K562 (cell line): ENCODE data around the gene SPATA6. TPM values are rescaled to one million over a fixed set of nuclear protein-coding genes. Genes with fewer than 3 reads are reported as not detected.

ENCODE experiments used
- ATAC-seq: fragments of 200-7000 bp; cut with Tn5 transposase; 3 replicates; pipeline ENCODE4 v1.9.1; 2020; ENCODE audit warnings: moderate library complexity
- BruUV-seq: library from RNA; stranded (reverse); fragments of 400-500 nt; replicated peaks from 2 replicates; lab custom pipeline; 2021; lab: Mats Ljungman, UMichigan
- CTCF ChIA-PET: fragments of 300-600 bp; formaldehyde crosslinking; extraction: SDS; loops from one replicate; lab custom pipeline; 2021; ENCODE audit warnings: low intra/inter-chr PET ratio; lab: Yijun Ruan, JAX
- POLR2A ChIA-PET: fragments of 300-600, 350-650 bp; sonication (Branson Sonifier 250); formaldehyde crosslinking; extraction: SDS; loops from one replicate; lab custom pipeline; 2021; ENCODE audit warnings: antibody characterized with exemption, inconsistent platforms; lab: Yijun Ruan, JAX
- DNase-seq, 4 experiments: peaks; one replicate each; pipeline versions ENCODE4 v3.0.0 to v3.0.0-alpha.2; 2011 to 2018; ENCODE audit warnings: low spot score in 3 of 4, mixed read lengths in 3 of 4; ENCODE audit errors: extremely low read depth in 1 of 4
- FAIRE-seq: peaks from 2 replicates; lab custom pipeline; 2011; peaks lifted over from hg19 to GRCh38; lab: Jason Lieb, UNC
- H2AFZ ChIP-seq: 2 replicates; pipeline ENCODE4 v1.6.0; 2011; ENCODE audit warnings: low read depth, low read length, control low read depth, inconsistent platforms
- H3K27ac ChIP-seq: fragments of 200-600 bp; 3 replicates; pipeline ENCODE4 v1.8.0; 2011; ENCODE audit warnings: low read depth, mild to moderate bottlenecking, control low read depth, inconsistent platforms, low read length, moderate library complexity, mixed read lengths; ENCODE audit errors: extremely low read depth
- H3K27me3 ChIP-seq, 2 experiments: fragments of 300-600 bp in 1 of 2; 2 replicates in 1 of 2; 3 replicates in 1 of 2; pipeline versions ENCODE4 v1.6.0 to v1.8.0; 2011; ENCODE audit warnings: inconsistent platforms in 2 of 2, low read length in 2 of 2, mild to moderate bottlenecking in 1 of 2, mixed read lengths in 1 of 2, moderate library complexity in 1 of 2; ENCODE audit not compliant: control insufficient read depth in 2 of 2, insufficient read depth in 2 of 2
- H3K36me3 ChIP-seq: fragments of 300-600 bp; 3 replicates; pipeline ENCODE4 v1.8.0; 2011; ENCODE audit warnings: mild to moderate bottlenecking, low read length, inconsistent platforms; ENCODE audit not compliant: control insufficient read depth, insufficient read depth
- H3K4me1 ChIP-seq, 2 experiments: fragments of 200-600 bp in 1 of 2; replicated peaks in 1 of 2; 2 replicates in 1 of 2; 3 replicates in 1 of 2; pipeline versions ENCODE4 v1.5.1 to v1.8.0; 2011; ENCODE audit warnings: inconsistent platforms in 2 of 2, low read length in 2 of 2, mild to moderate bottlenecking in 1 of 2, mixed read lengths in 1 of 2, moderate library complexity in 1 of 2; ENCODE audit not compliant: control insufficient read depth in 2 of 2, insufficient read depth in 2 of 2
- H3K4me2 ChIP-seq: 2 replicates; pipeline ENCODE4 v1.6.1; 2011; ENCODE audit warnings: low read length, control low read depth, inconsistent platforms, mixed read lengths; ENCODE audit not compliant: insufficient read depth
- H3K4me3 ChIP-seq: fragments of 200-600 bp; sonication (generic), shearing (Covaris generic); 2 replicates; pipeline ENCODE4 v1.5.1; 2016; ENCODE audit warnings: control low read depth, inconsistent platforms
- H3K79me2 ChIP-seq: fragments of 200-600 bp; 3 replicates; pipeline ENCODE4 v1.8.0; 2011; ENCODE audit warnings: low read length, inconsistent platforms; ENCODE audit not compliant: control insufficient read depth, insufficient read depth
- H3K9ac ChIP-seq, 2 experiments: 2 replicates each; pipeline versions ENCODE4 v1.6.0 to v1.6.1; 2011; ENCODE audit warnings: low read depth in 2 of 2, low read length in 2 of 2, control low read depth in 1 of 2, inconsistent platforms in 1 of 2, mild to moderate bottlenecking in 1 of 2, mixed read lengths in 1 of 2; ENCODE audit not compliant: insufficient read depth in 1 of 2
- H3K9me1 ChIP-seq: one replicate; pipeline ENCODE4 v1.6.0; 2011; ENCODE audit warnings: inconsistent platforms, mild to moderate bottlenecking, low read length, moderate library complexity; ENCODE audit not compliant: control insufficient read depth, insufficient read depth
- H3K9me3 ChIP-seq: replicated peaks from 2 replicates; pipeline ENCODE4 v1.5.1; 2011; ENCODE audit warnings: low read depth, low read length, inconsistent platforms; ENCODE audit not compliant: control insufficient read depth, insufficient read depth
- H4K20me1 ChIP-seq: replicated peaks from 2 replicates; pipeline ENCODE4 v1.6.1; 2011; ENCODE audit warnings: low read length, inconsistent platforms, mixed read lengths; ENCODE audit not compliant: control insufficient read depth, insufficient read depth
- C11orf30 ChIP-seq: fragments of 450-650 bp; IDR thresholded peaks from 2 replicates; pipeline ENCODE4 v1.6.1; 2016; ENCODE audit warnings: low read depth, mild to moderate bottlenecking
- JUN ChIP-seq, 2 experiments: sonication (generic) in 1 of 2; formaldehyde crosslinking in 1 of 2; IDR thresholded peaks; 2 replicates each; pipeline versions ENCODE4 v1.6.1 to v1.8.0; 2012 to 2022; ENCODE audit warnings: borderline replicate concordance in 2 of 2, mild to moderate bottlenecking in 2 of 2, improper control_type of control experiment in 1 of 2, low read depth in 1 of 2, low read length in 1 of 2, missing genetic modification reagents in 1 of 2
- MAFG ChIP-seq: fragments of 450-650 bp; conservative IDR thresholded peaks from 2 replicates; pipeline ENCODE4 v1.6.1; 2016; ENCODE audit warnings: missing genetic modification characterization, missing compliant biosample characterization
- MAFK ChIP-seq: IDR thresholded peaks from 2 replicates; pipeline ENCODE4 v1.6.1; 2011; ENCODE audit warnings: low read length, improper control_type of control experiment
- MAZ ChIP-seq, 2 experiments: fragments of 450-650 bp in 1 of 2; sonication (generic) in 1 of 2; formaldehyde crosslinking; IDR thresholded peaks in 1 of 2; conservative IDR thresholded peaks in 1 of 2; 2 replicates each; pipeline versions ENCODE4 v1.4.0 to v1.5.0; 2020; ENCODE audit warnings: mild to moderate bottlenecking in 1 of 2, missing genetic modification reagents in 1 of 2
- MCM2 ChIP-seq: fragments of 450-650 bp; IDR thresholded peaks from 2 replicates; pipeline ENCODE4 v1.6.1; 2017; ENCODE audit warnings: low read depth, mild to moderate bottlenecking
- NFE2 ChIP-seq: IDR thresholded peaks from 2 replicates; pipeline ENCODE4 v1.6.1; 2014; ENCODE audit warnings: antibody characterized with exemption, low read depth
- RCOR1 ChIP-seq, 2 experiments: IDR thresholded peaks; 2 replicates each; pipeline ENCODE4 v1.6.1; 2012; ENCODE audit warnings: low read depth in 2 of 2, low read length in 2 of 2, borderline replicate concordance in 1 of 2, improper control_type of control experiment in 1 of 2
- SUPT5H ChIP-seq: fragments of 450-650 bp; IDR thresholded peaks from 2 replicates; pipeline ENCODE4 v1.6.1; 2016
- ZKSCAN3 ChIP-seq: fragments of 250-450 bp; sonication (Bioruptor Pico); IDR thresholded peaks from 2 replicates; pipeline ENCODE4 v1.4.0; 2020
- ZNF311 ChIP-seq: fragments of 250-450 bp; sonication (Bioruptor Pico); IDR thresholded peaks from 2 replicates; pipeline ENCODE4 v1.4.0; 2020; ENCODE audit warnings: mild to moderate bottlenecking, moderate library complexity
- WGBS: fragments of 100-300 bp; shearing (Covaris generic); methylation state at CpG from one replicate; pipeline ENCODE4 v1.1.6; 2016; ENCODE audit warnings: low coverage, mixed read lengths; ENCODE audit not compliant: insufficient coverage; ENCODE audit errors: missing lambda C conversion rate; 5-methylcytosine and 5-hydroxymethylcytosine counted together
- in situ Hi-C: fragments of 300-500 bp; cut with MboI; formaldehyde crosslinking; loops from 4 replicates; pipeline ENCODE4 v1.15.0; 2018; ENCODE audit warnings: inconsistent platforms, mixed read lengths
- intact Hi-C: fragments of 100-400 bp; cut with micrococcal nuclease; formaldehyde crosslinking; loops from 2 replicates; pipeline ENCODE4 v1.14.2; 2022
- polyA plus RNA-seq, 8 experiments: library from polyadenylated mRNA; depleted of rRNA in 4 of 8; stranded (reverse) in 5 of 8; unstranded in 3 of 8; fragments of >200 nt; fragmentation: Nextera tagmentation in 2 of 8; fragmentation: Illumina TruSeq in 1 of 8; extraction: Ambion mirVana in 2 of 8; extraction: Trizol in 1 of 8; gene quantifications; 2 replicates each; pipeline versions ENCODE4 v1.2.1 to v1.2.3, GENCODE V29; 2011 to 2014; ENCODE audit warnings: inconsistent platforms in 1 of 8, missing spikeins in 1 of 8
- total RNA-seq, 7 experiments: library from RNA; depleted of rRNA in 6 of 7; stranded (reverse); fragments of >200 nt in 6 of 7; fragmentation: Illumina TruSeq in 2 of 7; extraction: Trizol in 2 of 7; gene quantifications; 2 replicates each; pipeline versions ENCODE4 v1.2.1 to v1.2.3, GENCODE V29; 2011 to 2021; ENCODE audit warnings: low replicate concordance in 1 of 7
- TF ChIP-seq, protein P1 (sequence below): fragments of 250-450 bp; sonication (Bioruptor Pico); IDR thresholded peaks from 2 replicates; pipeline ENCODE4 v1.5.1; 2021; ENCODE audit warnings: mild to moderate bottlenecking
- TF ChIP-seq, protein P2 (sequence below): sonication (generic); formaldehyde crosslinking; IDR thresholded peaks from 2 replicates; pipeline ENCODE4 v1.9.0; 2022; ENCODE audit warnings: mild to moderate bottlenecking, missing genetic modification reagents
- TF ChIP-seq, protein P3 (sequence below): fragments of 450-650 bp; IDR thresholded peaks from 2 replicates; pipeline ENCODE4 v1.6.1; 2017; ENCODE audit warnings: mild to moderate bottlenecking, moderate library complexity
- TF ChIP-seq, protein P4 (sequence below): IDR thresholded peaks from 2 replicates; pipeline ENCODE4 v1.6.1; 2012; ENCODE audit warnings: low read depth, low read length, improper control_type of control experiment, borderline replicate concordance

Gene SPATA6
- total and polyA plus RNA-seq, 9 of the 15 experiments (the other 6 are each of a cell fraction or from before 2014, with no cell fraction given) = 0.01 to 0.91 (median 0.18) TPM

DNA sequence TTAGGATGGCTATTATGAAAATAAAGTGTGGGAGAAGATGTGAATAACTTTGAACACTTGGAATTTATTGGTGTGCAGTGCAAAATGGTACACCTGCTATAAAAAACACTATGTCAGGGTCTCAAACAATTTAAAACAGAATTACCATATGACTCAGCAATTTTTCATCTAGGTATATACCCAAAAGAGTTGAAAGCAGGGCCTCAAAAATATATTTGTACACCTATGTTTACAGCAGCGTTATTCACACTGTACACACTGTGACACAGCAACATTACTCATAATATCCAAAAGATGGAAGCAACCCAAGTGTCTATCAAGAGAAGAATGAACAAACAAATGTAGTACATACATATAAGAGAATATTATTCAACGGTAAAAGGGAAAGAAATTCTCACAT is 75.8 kb downstream of the SPATA6 start:
- intact Hi-C loops (no loop called here), in situ Hi-C loops (no loop called here)
- Histone ChIP-seq H3K79me2 (no peaks in the 10 kb centered on the region), H4K20me1 (no peaks in the 10 kb centered on the region), H3K9me1 (no peaks in the 10 kb centered on the region), H3K4me3 (no peak overlapping the region), H3K9ac (no peak overlapping the region), H3K27ac (no peak overlapping the region), H3K27me3 (no peaks in the 10 kb centered on the region), H3K4me2 (no peak overlapping the region), H3K36me3 (no peaks in the 10 kb centered on the region), H3K9me3 (no peaks in the 10 kb centered on the region), H3K4me1 (no peaks in the 10 kb centered on the region), H2AFZ (no peak overlapping the region)
- POLR2A ChIA-PET = no interaction called here
- ATAC-seq (no peak), DNase-seq (no peak), FAIRE-seq (no peak)
- 0% methylated on average over 2 of the region's 2 CpGs for WGBS
- CTCF ChIA-PET = no interaction called here
- no TSS peak for BruUV-seq
- TF ChIP-seq C11orf30 (peak; percentile 5; the same call in 1 of the 2 replicates), NFE2 (0 out of 2 replicates have a peak, but pooled peaks have one; percentile 16), MAFG (tag) (peak; percentile 57), ZNF311 (no peak), MAFK (peak; percentile 37; the same call in 1 of the 2 replicates), MCM2 (no peak), ZKSCAN3 (CRISPR knock-in tag) (no peak), JUN (IDR thresholded peaks at IDR 0.05; ENCODE audit: borderline replicate concordance, low read depth, low read length) (no peak), JUN (CRISPR knock-in tag; IDR thresholded peaks at IDR 0.05; ENCODE audit: borderline replicate concordance) (no peak), MAZ (CRISPR knock-in tag; conservative IDR thresholded peaks at IDR 0.05 in 1 of 2, IDR thresholded peaks at IDR 0.05 in 1 of 2) (no peak), SUPT5H (no peak), RCOR1 (IDR thresholded peaks at IDR 0.05; ENCODE audit: borderline replicate concordance in 1 of 2, low read depth in 2 of 2, low read length in 2 of 2) (no peak)
- TF ChIP-seq, protein P1, sequence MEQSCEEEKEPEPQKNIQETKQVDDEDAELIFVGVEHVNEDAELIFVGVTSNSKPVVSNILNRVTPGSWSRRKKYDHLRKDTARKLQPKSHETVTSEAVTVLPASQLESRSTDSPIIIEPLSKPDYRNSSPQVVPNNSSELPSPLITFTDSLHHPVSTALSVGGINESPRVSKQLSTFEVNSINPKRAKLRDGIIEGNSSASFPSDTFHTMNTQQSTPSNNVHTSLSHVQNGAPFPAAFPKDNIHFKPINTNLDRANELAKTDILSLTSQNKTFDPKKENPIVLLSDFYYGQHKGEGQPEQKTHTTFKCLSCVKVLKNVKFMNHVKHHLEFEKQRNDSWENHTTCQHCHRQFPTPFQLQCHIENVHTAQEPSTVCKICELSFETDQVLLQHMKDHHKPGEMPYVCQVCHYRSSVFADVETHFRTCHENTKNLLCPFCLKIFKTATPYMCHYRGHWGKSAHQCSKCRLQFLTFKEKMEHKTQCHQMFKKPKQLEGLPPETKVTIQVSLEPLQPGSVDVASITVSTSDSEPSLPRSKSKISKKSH = no peak
- TF ChIP-seq, protein P2, sequence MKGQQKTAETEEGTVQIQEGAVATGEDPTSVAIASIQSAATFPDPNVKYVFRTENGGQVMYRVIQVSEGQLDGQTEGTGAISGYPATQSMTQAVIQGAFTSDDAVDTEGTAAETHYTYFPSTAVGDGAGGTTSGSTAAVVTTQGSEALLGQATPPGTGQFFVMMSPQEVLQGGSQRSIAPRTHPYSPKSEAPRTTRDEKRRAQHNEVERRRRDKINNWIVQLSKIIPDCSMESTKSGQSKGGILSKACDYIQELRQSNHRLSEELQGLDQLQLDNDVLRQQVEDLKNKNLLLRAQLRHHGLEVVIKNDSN = no peak
- TF ChIP-seq, protein P3, sequence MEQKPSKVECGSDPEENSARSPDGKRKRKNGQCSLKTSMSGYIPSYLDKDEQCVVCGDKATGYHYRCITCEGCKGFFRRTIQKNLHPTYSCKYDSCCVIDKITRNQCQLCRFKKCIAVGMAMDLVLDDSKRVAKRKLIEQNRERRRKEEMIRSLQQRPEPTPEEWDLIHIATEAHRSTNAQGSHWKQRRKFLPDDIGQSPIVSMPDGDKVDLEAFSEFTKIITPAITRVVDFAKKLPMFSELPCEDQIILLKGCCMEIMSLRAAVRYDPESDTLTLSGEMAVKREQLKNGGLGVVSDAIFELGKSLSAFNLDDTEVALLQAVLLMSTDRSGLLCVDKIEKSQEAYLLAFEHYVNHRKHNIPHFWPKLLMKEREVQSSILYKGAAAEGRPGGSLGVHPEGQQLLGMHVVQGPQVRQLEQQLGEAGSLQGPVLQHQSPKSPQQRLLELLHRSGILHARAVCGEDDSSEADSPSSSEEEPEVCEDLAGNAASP = no peak
- TF ChIP-seq, protein P4, sequence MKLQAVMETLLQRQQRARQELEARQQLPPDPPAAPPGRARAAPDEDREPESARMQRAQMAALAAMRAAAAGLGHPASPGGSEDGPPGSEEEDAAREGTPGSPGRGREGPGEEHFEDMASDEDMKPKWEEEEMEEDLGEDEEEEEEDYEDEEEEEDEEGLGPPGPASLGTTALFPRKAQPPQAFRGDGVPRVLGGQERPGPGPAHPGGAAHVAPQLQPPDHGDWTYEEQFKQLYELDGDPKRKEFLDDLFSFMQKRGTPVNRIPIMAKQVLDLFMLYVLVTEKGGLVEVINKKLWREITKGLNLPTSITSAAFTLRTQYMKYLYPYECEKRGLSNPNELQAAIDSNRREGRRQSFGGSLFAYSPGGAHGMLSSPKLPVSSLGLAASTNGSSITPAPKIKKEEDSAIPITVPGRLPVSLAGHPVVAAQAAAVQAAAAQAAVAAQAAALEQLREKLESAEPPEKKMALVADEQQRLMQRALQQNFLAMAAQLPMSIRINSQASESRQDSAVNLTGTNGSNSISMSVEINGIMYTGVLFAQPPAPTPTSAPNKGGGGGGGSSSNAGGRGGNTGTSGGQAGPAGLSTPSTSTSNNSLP = no peak
